GM12872 (cell line): Measurements from ENCODE around the gene DLGAP1.

ENCODE experiments used
- CTCF ChIP-seq: IDR thresholded peaks from 3 replicates; pipeline ENCODE4 v1.5.1; 2011; ENCODE audit warnings: low read depth, mild to moderate bottlenecking, low read length, moderate library complexity; ENCODE audit not compliant: insufficient read depth

DLGAP1 gene

GRCh38 chr18:3447068-3447894 is 1007.8 kb downstream of the DLGAP1 start:
- no peak for TF ChIP-seq CTCF
